ENCODE measurements around the gene NMU. TPM values are rescaled to one million over a fixed set of nuclear protein-coding genes. Genes with fewer than 3 reads are reported as not detected.

The NMU gene
- total RNA-seq, 2 donors from 2014 or later: not detected

Other genes starting within 250 kb of the NMU start
- 100 to 1,000 TPM; 134 to 157 TPM for gene TMEM165, start 240.3 kb downstream of the NMU start, total RNA-seq
- 10 to 100 TPM; 11.8 to 14.5 TPM for gene CLOCK, start 89.4 kb downstream of the NMU start, total RNA-seq
- gene PDCL2, start 44.1 kb downstream of the NMU start, total RNA-seq: not detected
- gene EXOC1L, start 183.5 kb upstream of the NMU start, total RNA-seq: not detected
- gene EXOC1, start 217.3 kb upstream of the NMU start, total RNA-seq: 10 to 100 TPM; 22.1 to 26.1 TPM